Transverse colon (tissue), 4 donors: ENCODE results near the gene RABGGTB. TPM values are rescaled to one million over a fixed set of nuclear protein-coding genes. Genes with fewer than 3 reads are reported as not detected.
"Not testable (repeated sequence)": the region's sequence is repeated elsewhere in the genome, so short reads cannot be mapped to it uniquely, and the experiment has no call there.

Source experiments
- DNase-seq: peaks from one replicate; pipeline ENCODE4 v3.0.0-alpha.2; 2019
- H3K27ac ChIP-seq, 4 donors: fragments of 200-600 bp; sonication (generic); 2 replicates each; pipeline ENCODE4 v1.5.1; 2016 to 2018; ENCODE audit warnings: inconsistent platforms in 4 of 4
- H3K27me3 ChIP-seq: fragments of 200-600 bp; sonication (generic); 2 replicates; pipeline ENCODE4 v1.5.1; 2017; ENCODE audit warnings: inconsistent platforms
- H3K36me3 ChIP-seq, 4 donors: fragments of 200-600 bp; sonication (generic); 2 replicates each; pipeline ENCODE4 v1.5.1; 2017 to 2019; ENCODE audit warnings: inconsistent platforms in 4 of 4
- H3K4me1 ChIP-seq, 4 donors: fragments of 200-600 bp; sonication (generic); 2 replicates each; pipeline ENCODE4 v1.5.1; 2017 to 2020; ENCODE audit warnings: inconsistent platforms in 4 of 4
- H3K4me3 ChIP-seq, 4 donors: fragments of 200-600 bp; sonication (generic); 1 replicate in 1 of 4; 2 replicates in 3 of 4; pipeline versions ENCODE4 v1.5.1 to v1.6.1; 2017 to 2019; ENCODE audit warnings: inconsistent platforms in 4 of 4
- H3K9me3 ChIP-seq, 2 donors: fragments of 200-600 bp; sonication (generic); 2 replicates each; pipeline ENCODE4 v1.5.1; 2017 to 2019; ENCODE audit warnings: inconsistent platforms in 2 of 2
- EP300 ChIP-seq: sonication (generic); formaldehyde crosslinking; IDR thresholded peaks from one replicate; pipeline ENCODE4 v1.6.1; 2017; ENCODE audit warnings: antibody characterized with exemption, low read depth
- POLR2A ChIP-seq: fragments of 450-650 bp; IDR thresholded peaks from one replicate; pipeline ENCODE4 v1.6.1; 2016; ENCODE audit warnings: antibody characterized with exemption, mild to moderate bottlenecking, moderate library complexity
- POLR2AphosphoS5 ChIP-seq, 3 donors: sonication (generic); formaldehyde crosslinking; IDR thresholded peaks; one replicate each; pipeline ENCODE4 v1.6.1; 2016; ENCODE audit warnings: antibody characterized with exemption in 3 of 3
- WGBS, 2 donors: methylation state at CpG; one replicate each; pipeline ENCODE4 v1.1.5; 2018; ENCODE audit warnings: low coverage in 1 of 2; 5-methylcytosine and 5-hydroxymethylcytosine counted together
- in situ Hi-C, 4 donors: fragments of 200-750 bp; cut with MboI; loops; one replicate each; pipeline versions ENCODE4 v1.15.0 to v1.15.1; 2017; ENCODE audit warnings: low sequenced_read_pairs in 3 of 4, low pct_ligation_motif_present in 1 of 4, low pct_unique_long_range_greater_than_20kb in 1 of 4
- intact Hi-C: fragments of 100-400 bp; cut with DNase I; formaldehyde crosslinking; loops from one replicate; pipeline ENCODE4 v1.15.1; 2023; ENCODE audit warnings: low total_unique reads
- total RNA-seq, 4 donors: library from RNA; depleted of rRNA; stranded (reverse); fragments of >200 nt; gene quantifications; one replicate each; pipeline ENCODE4 v1.1.0, GENCODE V29; 2016
- TF ChIP-seq, protein P1 (sequence below), 5 experiments: fragments of 200-600 bp in 3 of 5; fragments of 450-650 bp in 2 of 5; sonication (generic) in 3 of 5; IDR thresholded peaks; 1 replicate in 2 of 5; 2 replicates in 3 of 5; pipeline ENCODE4 v1.5.1; 2016 to 2017; ENCODE audit warnings: antibody characterized with exemption in 5 of 5, inconsistent platforms in 3 of 5, mild to moderate bottlenecking in 2 of 5, moderate library complexity in 1 of 5

RABGGTB gene
- total RNA-seq, 4 donors from 2014 or later, result 21.3 to 126 (median 68.4) TPM

DNA sequence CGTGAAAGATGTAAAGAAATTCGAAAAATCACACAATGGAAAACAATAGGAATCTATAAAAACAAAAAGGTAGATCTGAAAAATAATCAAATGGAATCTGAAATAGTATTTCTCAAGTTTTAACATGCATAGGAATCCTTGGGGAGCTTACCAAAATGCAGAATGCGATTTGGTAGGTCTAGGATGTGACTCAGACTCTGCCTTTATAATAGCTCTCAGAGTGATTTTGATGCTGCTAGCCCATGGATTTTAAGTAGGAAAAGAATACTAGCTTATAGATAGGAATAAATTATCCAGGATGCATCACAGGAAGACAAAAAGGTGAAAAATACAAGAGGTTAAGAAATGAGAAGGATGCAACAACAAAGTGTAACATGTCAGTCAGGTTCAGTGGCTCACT lies 14.1 kb upstream of the RABGGTB start:
- in situ Hi-C loops (no loop called here), intact Hi-C loops (no loop called here)
- Histone ChIP-seq H3K4me1 (no peaks in the 10 kb centered on the region), H3K36me3 (no peaks in the 10 kb centered on the region), H3K27ac (no peak overlapping the region), H3K9me3 (no peaks in the 10 kb centered on the region), H3K27me3 (no peaks in the 10 kb centered on the region), H3K4me3 (no peak overlapping the region)
- TF ChIP-seq POLR2AphosphoS5 (IDR thresholded peaks at IDR 0.05), result no peak
- TF ChIP-seq, protein P1, sequence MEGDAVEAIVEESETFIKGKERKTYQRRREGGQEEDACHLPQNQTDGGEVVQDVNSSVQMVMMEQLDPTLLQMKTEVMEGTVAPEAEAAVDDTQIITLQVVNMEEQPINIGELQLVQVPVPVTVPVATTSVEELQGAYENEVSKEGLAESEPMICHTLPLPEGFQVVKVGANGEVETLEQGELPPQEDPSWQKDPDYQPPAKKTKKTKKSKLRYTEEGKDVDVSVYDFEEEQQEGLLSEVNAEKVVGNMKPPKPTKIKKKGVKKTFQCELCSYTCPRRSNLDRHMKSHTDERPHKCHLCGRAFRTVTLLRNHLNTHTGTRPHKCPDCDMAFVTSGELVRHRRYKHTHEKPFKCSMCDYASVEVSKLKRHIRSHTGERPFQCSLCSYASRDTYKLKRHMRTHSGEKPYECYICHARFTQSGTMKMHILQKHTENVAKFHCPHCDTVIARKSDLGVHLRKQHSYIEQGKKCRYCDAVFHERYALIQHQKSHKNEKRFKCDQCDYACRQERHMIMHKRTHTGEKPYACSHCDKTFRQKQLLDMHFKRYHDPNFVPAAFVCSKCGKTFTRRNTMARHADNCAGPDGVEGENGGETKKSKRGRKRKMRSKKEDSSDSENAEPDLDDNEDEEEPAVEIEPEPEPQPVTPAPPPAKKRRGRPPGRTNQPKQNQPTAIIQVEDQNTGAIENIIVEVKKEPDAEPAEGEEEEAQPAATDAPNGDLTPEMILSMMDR (IDR thresholded peaks at IDR 0.05), result no peak
- TF ChIP-seq POLR2A, result no peak
- TF ChIP-seq EP300, result no peak
- no peak for DNase-seq
- WGBS, 2 donors, result 87 to 88% methylated on average over 3 of the region's 3 CpGs

DNA sequence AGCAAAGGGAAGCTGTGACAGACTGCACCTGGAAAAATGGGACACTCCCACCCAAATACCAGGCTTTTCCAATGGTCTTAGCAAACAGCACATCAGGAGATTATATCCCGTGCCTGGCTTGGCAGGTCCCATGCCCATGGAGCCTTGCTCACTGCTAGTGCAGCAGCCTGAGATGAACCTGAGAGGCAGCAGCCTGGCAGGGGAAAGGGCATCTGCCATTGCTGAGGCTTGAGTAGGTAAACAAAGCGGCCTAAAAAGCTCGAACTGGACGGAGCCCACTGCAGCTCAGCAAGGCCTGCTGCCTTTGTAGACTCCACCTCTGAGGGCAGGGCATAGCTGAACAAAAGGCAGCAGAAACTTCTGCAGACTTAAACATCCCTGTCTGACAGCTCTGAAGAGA lies 8.2 kb upstream of the RABGGTB start:
- intact Hi-C loops, H3K36me3 ChIP-seq, H3K27ac ChIP-seq, H3K27me3 ChIP-seq, DNase-seq, H3K9me3 ChIP-seq, in situ Hi-C loops, H3K4me1 ChIP-seq, H3K4me3 ChIP-seq: not testable (repeated sequence)
- WGBS, 2 donors, result 67% methylated on average over 4 of the region's 4 CpGs; no CpG with 5 or more reads in 1 of the 2 donors

DNA sequence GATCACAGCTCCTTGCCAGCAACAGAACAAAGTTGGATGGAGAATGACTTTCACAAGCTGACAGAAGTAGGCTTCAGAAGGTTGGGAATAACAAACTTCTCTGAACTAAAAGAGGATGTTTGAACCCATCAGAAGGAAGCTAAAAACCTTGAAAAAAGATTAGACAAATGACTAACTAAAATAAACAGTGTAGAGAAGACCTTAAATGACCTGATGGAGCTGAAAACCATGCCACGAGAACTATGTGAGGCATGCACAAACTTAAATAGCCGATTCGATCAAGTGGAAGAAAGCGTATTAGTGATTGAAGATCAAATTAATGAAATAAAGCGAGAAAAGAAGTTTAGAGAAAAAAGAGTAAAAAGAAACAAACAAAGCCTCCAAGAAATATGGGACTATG lies 7.4 kb upstream of the RABGGTB start:
- H3K27me3 ChIP-seq, DNase-seq, H3K4me1 ChIP-seq, H3K4me3 ChIP-seq, intact Hi-C loops, H3K27ac ChIP-seq, H3K9me3 ChIP-seq, H3K36me3 ChIP-seq, in situ Hi-C loops: not testable (repeated sequence)
- 91 to 96% methylated on average over 5 of the region's 5 CpGs for WGBS, 2 donors

DNA sequence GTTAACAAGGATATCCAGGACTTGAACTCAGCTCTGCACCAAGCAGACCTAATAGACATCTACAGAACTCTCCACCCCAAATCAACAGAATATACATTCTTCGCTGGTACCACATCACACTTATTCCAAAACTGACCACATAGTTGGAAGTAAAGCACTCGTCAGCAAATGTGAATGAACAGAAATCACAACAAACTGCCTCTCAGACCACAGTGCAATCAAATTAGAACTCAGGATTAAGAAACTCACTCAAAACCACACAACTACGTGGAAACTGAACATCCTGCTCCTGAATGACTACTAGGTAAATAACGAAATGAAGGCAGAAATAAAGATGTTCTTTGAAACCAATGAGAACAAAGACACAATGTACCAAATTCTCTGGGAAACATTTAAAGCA lies 5.9 kb upstream of the RABGGTB start:
- DNase-seq, H3K4me1 ChIP-seq, H3K27ac ChIP-seq, H3K4me3 ChIP-seq, H3K36me3 ChIP-seq, intact Hi-C loops, H3K9me3 ChIP-seq, H3K27me3 ChIP-seq: not testable (repeated sequence)
- in situ Hi-C loops, result loop anchor here in 1 of 4 donors (10.0 kb wide), 1 partner anchor 55 kb away; the partner anchor contains the start of gene ACADM
- WGBS, 2 donors, result 79 to 85% methylated on average over 4 of the region's 4 CpGs

DNA sequence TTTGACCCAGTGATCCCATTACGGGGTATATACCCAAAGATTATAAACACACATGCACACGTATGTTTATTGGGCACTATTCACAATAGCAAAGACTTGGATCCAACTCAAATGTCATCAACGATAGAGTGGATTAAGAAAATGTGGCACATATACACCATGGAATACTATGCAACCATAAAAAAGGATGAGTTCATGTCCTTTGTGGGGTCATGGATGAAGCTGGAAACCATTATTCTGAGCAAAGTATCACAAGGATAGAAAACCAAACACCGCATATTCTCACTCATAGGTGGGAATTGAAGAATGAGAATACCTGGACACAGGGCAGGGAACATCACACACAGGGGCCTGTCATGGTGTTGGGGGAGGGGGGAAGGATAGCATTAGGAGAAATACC lies 2.1 kb upstream of the RABGGTB start:
- H3K27me3 ChIP-seq, DNase-seq, H3K36me3 ChIP-seq, intact Hi-C loops, H3K4me3 ChIP-seq, H3K9me3 ChIP-seq, H3K27ac ChIP-seq: not testable (repeated sequence)
- 93 to 96% methylated on average over 4 of the region's 4 CpGs for WGBS, 2 donors
- in situ Hi-C loops, result loop anchor here in 1 of 4 donors (10.0 kb wide), 1 partner anchor 59 kb away; the partner anchor contains the start of gene ACADM
- peaks cover 15 to 29% (median 24%) of the 10 kb centered on the region in 4 donors for H3K4me1 ChIP-seq

DNA sequence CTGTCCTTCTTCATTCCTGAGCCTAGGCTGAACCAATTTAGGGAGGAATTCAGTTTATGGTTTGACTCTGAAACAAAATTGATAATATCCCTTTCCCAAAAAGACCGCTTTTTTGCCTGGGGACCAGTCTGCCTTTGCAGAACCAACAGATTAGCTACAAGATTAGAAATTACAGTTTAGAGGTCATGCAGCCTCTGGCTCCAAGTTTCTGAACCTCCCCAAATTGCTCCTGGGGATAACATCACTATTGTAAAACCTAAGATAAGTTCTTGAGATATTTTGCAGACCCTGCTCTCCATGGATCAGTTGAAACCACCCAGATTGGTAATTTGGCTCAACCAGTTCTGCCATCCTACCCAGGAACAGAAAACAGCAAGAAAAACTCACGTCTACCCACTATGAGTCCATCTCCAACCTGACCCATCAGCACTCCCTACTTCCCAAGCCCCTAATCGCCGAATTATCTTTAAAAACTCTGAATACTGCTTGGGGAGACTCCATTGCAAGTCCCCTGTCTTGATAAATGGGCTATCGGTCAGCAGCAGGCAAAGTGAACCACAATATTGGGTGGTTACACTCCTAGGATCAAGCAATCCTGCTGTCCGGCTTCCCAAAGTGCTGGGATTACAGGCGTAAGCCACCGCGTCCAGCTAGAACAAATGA lies 605 bp upstream of the RABGGTB start:
- no peak for TF ChIP-seq POLR2A
- TF ChIP-seq POLR2AphosphoS5 (IDR thresholded peaks at IDR 0.05), result no peak
- Histone ChIP-seq H3K9me3 (no peaks in the 10 kb centered on the region), H3K27me3 (no peaks in the 10 kb centered on the region), H3K4me1 (peaks cover 28 to 44% (median 39%) of the 10 kb centered on the region in 4 donors), H3K4me3 (peak overlapping the region; percentile 17 to 80 (median 62)), H3K36me3 (no peaks in the 10 kb centered on the region), H3K27ac (peak overlapping the region; percentile 89 to 91 (median 90))
- DNase-seq, result no peak
- WGBS, 2 donors, result 6 to 10% methylated on average over 3 to 9 of the region's 9 CpGs
- intact Hi-C loops (no loop called here), in situ Hi-C loops (loop anchor here in 1 of 4 donors (10.0 kb wide), 1 partner anchor 61 kb away; the partner anchor contains the start of gene ACADM)
